T-helper 1 cell (primary cell): ENCODE data around the gene CRYBA2.

Source experiments
- DNase-seq, 5 donors: peaks; one replicate each; pipeline ENCODE4 v3.0.0-alpha.2; 2012 to 2020
- total RNA-seq, 4 donors: gene quantifications; one replicate each; lab custom pipeline; 2026; lab: John Stamatoyannopoulos, UW

The CRYBA2 gene, protein sequence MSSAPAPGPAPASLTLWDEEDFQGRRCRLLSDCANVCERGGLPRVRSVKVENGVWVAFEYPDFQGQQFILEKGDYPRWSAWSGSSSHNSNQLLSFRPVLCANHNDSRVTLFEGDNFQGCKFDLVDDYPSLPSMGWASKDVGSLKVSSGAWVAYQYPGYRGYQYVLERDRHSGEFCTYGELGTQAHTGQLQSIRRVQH
- total RNA-seq: 0 reads per million in 4 donors

DNA sequence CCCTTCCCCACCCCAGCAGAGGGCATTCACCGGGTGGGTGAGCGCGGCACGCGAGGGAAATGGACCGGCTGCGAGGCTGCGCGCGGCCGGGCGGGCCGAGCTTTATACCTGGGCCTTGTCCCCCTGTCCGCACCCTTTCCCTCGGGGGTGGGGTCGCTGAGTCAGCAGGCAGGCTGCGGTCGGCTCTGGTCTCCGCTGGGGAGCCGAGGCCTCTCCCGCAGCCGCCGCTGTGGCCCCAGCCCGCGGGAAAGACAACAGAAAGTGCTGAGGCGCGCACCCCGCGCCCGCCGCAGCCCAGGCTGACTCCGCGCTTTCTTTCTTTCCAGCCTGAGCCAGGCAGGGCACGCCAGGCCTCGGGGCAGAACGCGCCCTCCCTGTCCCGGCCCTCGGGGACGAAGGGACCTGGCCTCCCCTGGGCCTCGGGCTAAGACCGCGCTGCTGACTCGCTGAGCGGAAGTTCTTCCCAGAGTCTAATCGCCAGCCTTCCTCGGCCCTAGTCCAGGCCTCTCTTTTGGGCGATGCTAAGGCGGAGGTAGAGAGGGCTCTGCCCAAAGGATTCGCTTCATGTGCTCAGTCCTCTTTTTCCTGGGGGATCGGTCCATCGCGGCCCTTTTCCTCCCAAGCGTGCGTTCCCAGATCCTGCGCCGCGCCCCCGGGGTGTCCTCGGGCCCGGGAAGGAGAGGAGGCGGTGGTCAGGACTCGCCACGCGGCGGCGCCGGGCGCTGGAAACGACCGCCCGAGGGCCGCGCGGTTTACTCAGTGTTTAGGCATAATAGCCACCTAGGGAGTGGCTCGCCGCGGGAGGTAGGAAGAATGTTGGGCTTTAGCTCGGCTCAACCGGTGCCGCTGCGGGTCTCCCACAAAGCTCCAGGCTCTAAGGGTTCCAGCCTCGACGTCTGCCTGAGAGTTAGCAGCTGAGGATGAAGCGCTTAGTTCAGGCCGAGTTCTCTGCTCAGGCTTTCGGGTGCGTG, at the start of gene CRYBA2:
Gene CRYBA2, minus strand, starts transcription at position 78 of the 971 bp plus-strand sequence. CDS start 246 bp downstream, outside the sequence.
- DNase-seq: no peak

- DNase-seq: no peak
These were observed 49.5 kb upstream of the CRYBA2 start for GRCh38 chr2:219042750-219043149.

DNA sequence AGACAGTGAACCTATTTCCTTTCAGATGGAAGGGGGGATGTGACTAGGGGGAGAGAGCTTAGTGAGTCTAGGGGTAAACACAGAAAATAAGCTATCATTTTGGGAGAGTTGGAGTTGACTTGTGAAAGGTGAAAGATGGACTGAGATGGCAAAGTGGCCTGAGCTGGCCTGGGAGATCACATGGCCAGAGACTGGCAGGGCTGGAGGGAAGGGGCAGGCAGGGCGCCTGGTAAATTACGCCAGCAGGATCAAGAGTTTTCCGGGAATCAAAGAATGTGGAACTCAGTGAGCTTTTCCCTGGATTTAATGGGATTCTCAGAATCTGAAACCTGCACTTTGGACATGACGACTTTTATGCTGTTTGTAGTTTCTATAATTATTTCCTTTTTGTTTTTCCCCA, 48.9 kb upstream of the CRYBA2 start:
- DNase-seq: no peak

- no peak for DNase-seq
These were observed 48.0 kb upstream of the CRYBA2 start, which contains the start of gene CFAP65 for GRCh38 chr2:219041252-219041651. Gene CFAP65, minus strand, starts transcription at chr2:219041516. Its CDS starts 2,468 bp downstream, at chr2:219039048.

GRCh38 chr2:219038600-219038999, 45.4 kb upstream of the CRYBA2 start:
- DNase-seq: no peak

DNA sequence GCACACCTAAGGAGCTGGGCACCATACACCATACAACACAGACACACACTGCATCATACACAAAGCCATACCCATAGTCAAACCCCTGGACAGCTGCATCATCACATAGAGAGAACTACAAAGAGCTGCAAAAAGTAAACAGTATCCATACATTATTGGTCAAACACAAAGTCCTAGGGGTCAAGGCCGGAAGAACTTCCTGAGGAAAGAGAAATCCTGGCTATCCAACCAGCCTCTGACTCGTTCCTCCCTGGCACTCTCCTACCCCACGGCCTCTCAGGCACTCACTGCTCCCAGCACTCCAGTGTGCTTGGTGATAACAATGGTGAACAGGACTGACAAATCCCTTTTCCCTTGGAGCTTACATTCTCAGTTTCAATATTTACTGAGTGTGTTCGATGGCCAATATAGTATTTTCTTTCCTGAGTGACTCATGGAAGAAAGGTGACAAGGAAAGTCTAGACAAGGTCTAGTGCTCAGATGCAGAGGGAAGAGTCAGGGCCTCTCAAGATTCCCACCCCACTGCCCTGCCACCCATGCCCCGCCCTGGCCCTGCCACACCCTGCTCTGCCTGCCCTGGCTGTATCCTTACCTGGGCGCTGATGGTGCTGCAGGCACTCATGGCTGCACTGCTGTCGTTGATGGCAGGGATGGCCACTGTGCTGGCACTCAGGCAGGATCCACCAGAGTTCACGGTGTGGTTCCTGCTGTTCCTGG, 44.7 kb upstream of the CRYBA2 start:
- no peak for DNase-seq

- no peak for DNase-seq
These were observed 42.7 kb upstream of the CRYBA2 start for GRCh38 chr2:219035942-219036341.

- DNase-seq: no peak
These were observed 41.6 kb upstream of the CRYBA2 start for GRCh38 chr2:219034823-219035222.

DNA sequence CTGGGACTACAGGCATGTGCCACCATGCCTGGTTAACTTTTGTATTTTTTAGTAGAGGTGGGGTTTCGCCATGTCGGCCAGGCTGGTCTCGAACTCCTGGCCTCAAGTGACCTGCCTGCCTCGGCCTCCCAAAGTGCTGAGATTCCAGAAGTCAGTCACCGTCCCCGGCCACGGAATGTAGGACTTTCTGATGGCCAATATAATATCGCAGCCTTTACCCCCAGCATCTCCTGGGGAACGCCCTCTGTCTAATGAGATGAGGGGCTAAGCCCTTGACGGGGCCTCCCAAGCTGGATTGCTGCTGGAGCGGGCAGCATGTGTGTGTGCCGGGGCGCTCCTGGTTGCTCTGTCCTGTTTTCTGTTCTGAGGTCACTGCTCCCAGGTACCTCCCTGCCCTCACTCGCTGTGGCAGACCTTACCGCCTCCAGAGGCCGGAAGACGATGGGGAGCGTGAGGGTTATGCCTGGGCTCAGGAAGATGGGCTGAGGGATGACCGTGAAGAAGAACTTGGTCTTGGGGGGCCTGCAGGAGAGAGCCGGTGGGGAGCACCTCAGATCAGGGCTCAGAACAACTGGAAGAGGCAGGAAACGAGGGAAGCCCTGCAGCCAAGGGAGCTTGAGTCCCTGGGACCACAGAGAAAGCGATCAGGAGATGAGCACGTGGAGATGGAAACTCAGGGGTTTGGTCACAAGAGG, 39.0 kb upstream of the CRYBA2 start:
- no peak for DNase-seq

DNA sequence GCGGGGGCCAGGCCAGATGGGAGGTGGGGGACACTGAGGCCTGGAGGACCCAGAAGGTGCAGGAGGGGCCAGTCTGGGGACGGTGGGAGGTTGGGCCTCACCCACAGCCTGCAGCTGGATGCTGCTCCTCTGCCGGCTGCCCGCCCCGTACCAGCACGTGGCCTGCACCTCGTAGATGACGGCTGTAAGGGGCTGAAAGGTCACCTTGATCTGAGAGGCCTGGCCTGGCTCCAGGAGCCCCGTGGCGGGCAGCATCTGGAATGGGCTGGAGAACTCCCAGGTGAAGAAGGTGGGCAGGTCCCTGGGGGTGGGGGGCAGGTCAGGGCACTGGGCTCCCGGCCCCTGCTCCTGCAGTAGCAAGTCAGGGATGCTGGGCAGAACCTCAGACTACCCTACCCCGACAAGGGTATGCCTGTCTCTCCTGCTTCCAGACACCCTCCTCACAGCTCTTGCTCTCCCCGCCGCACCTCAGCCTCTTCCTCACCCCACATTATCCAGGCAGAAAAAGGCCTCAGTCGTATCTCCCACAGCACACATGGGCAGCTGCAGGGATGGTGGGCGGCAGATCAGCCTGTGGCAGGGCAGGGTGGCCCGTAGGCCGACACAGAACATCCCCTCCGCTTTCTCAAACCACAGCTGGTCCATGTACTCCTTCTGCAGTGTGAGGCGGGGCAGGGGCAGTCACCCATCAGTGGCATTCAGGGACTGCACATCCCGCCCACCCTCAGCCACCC, 38.0 kb upstream of the CRYBA2 start:
- DNase-seq: no peak

- DNase-seq: no peak
These were observed 37.1 kb upstream of the CRYBA2 start for GRCh38 chr2:219030177-219030940.

DNA sequence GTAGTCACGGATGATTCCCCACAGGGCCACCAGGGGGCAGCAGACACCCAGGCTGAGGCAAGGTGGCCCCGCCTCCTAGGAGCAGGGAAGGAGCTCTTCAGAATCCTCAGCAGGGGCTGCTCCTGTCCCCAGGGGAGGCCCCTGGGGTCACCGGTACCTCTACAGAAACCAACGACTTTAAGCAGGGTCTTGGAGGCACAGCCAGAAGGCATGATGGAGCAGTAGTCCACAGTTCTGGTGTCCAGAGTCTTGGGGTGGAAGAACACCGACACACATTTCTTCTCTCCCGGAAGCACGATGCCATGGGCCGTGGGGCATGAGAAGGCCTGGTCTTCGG, 36.6 kb upstream of the CRYBA2 start:
- DNase-seq: peak; percentile 48 to 70 (median 63)

- DNase-seq: no peak
These were observed 36.0 kb upstream of the CRYBA2 start for GRCh38 chr2:219028996-219029828.

DNA sequence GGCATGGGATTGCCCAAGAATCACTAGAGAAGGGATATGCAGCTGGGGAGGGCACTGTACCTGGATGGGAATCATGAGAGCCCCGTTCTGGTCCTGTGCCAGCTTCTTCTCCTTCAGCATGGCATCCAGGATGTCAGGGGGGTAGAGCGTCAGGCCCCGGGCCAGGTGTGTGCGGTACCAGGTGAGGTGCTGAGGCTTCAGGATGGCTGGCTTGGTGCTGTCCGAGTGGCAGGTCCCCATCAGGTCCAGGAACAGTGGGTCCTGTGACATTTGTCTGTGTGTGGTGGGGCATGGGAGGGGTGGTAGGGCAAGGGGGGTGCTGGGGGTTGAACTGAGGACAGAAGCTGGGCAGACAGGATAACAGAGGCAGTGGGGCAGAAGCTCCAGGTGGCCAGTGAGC, 34.9 kb upstream of the CRYBA2 start:
- DNase-seq: no peak

- DNase-seq: no peak
These were observed 34.4 kb upstream of the CRYBA2 start for GRCh38 chr2:219027511-219028055.

DNA sequence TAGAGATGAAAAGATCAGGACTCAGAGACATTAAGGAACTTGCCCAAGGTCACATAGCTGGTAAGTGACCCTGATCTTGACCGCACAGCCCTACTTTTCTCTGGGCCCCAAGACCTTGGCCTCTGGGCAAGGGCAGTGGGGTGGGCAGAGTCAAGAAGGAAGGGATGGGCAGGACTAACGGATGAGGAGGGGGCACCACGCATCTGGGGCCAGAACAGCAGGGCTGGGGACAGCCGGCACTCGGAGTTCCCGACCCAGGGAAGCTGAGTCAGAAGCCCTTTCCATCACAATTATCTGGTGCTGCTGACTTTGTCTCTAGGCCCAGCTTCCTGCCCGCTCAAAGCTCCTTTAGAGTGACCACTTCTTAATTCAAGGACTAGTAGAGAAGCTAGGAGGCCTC, 33.7 kb upstream of the CRYBA2 start:
- no peak for DNase-seq

- no peak for DNase-seq
These were observed 32.7 kb upstream of the CRYBA2 start for GRCh38 chr2:219025637-219026585.

DNA sequence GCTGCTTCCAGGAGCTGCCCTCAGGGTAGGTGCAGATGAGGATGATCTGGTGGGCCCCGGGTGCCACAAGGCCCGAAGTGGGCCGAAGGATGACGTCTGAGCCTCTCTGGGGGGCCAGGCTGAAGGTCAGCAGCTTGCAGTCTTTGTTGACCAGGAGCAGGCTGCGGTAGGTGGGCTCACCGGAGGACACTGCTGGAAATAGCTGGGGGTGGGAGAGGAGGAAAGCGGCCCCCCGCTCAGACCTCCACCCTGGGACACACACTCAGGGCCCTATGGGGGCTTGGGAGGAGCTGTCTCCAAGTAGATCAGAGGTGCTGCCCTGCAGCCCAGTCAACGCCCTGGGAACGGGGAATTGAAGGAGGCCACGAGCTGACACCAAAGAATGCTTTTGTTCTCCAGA, 30.8 kb upstream of the CRYBA2 start:
- DNase-seq: no peak
